OCI-LY1 (cell line): ENCODE results near the gene KCP.

ENCODE experiments used
- CTCF ChIP-seq: fragments of 200-600 bp; sonication (generic), shearing (Covaris generic); IDR thresholded peaks from 2 replicates; pipeline ENCODE4 v1.5.1; 2017; ENCODE audit warnings: mild to moderate bottlenecking, antibody characterized with exemption, low read length, moderate library complexity, mixed read lengths
- EZH2 ChIP-seq: fragments of 200-600 bp; sonication (generic), shearing (Covaris generic); IDR thresholded peaks from 2 replicates; pipeline ENCODE4 v1.8.0; 2017; ENCODE audit warnings: borderline replicate concordance, mixed run types, mild to moderate bottlenecking, antibody characterized with exemption, low read length, moderate library complexity, mixed read lengths

- TF ChIP-seq CTCF: no peak
- TF ChIP-seq EZH2: no peak
These were observed 65.0 kb downstream of the KCP start for GRCh38 chr7:128845475-128845874.
